Ureter (tissue), 1 donor: ENCODE results near the gene SMOC2. TPM values are rescaled to one million over a fixed set of nuclear protein-coding genes. Genes with fewer than 3 reads are reported as not detected.
A peak's percentile ranks its signal among the peaks of the same experiment; 100 is the strongest.
"Not testable (repeated sequence)": the region's sequence is repeated elsewhere in the genome, so short reads cannot be mapped to it uniquely, and the experiment has no call there.

Experiments used
- DNase-seq: peaks from one replicate; pipeline ENCODE4 v3.0.0-alpha.2; 2020; ENCODE audit warnings: low spot score
- total RNA-seq: library from RNA; stranded (reverse); gene quantifications from one replicate; pipeline ENCODE4 v1.2.4, GENCODE V29; 2023
- donor health status: DM: yes; HTN: yes; CAD: no.

The SMOC2 gene
- total RNA-seq, 1 donor from 2014 or later: 26.1 TPM

- not testable (repeated sequence) for DNase-seq
Measured at GRCh38 chr6:168573276-168573835, 132.4 kb downstream of the SMOC2 start.

GRCh38 chr6:168574075-168574698, 133.2 kb downstream of the SMOC2 start:
- no peak for DNase-seq

GRCh38 chr6:168574699-168575195, 133.8 kb downstream of the SMOC2 start:
- DNase-seq: peak; percentile 79

GRCh38 chr6:168575346-168576098, 134.5 kb downstream of the SMOC2 start:
- no peak for DNase-seq

- no peak for DNase-seq
Measured at GRCh38 chr6:168576388-168576787, 135.4 kb downstream of the SMOC2 start.

GRCh38 chr6:168577496-168577895, 136.5 kb downstream of the SMOC2 start:
- DNase-seq: no peak

- no peak for DNase-seq
Measured at GRCh38 chr6:168578036-168578435, 137.1 kb downstream of the SMOC2 start.

- no peak for DNase-seq
Measured at GRCh38 chr6:168581236-168581635, 140.3 kb downstream of the SMOC2 start.

- no peak for DNase-seq
Measured at GRCh38 chr6:168581706-168582105, 140.7 kb downstream of the SMOC2 start.

GRCh38 chr6:168582571-168582981, 141.6 kb downstream of the SMOC2 start:
- no peak for DNase-seq

GRCh38 chr6:168583126-168583525, 142.1 kb downstream of the SMOC2 start:
- DNase-seq: no peak

GRCh38 chr6:168583821-168584220, 142.8 kb downstream of the SMOC2 start:
- DNase-seq: no peak

- no peak for DNase-seq
Measured at GRCh38 chr6:168584249-168584648, 143.3 kb downstream of the SMOC2 start.

GRCh38 chr6:168584671-168585070, 143.7 kb downstream of the SMOC2 start:
- DNase-seq: no peak

GRCh38 chr6:168585441-168585840, 144.5 kb downstream of the SMOC2 start:
- no peak for DNase-seq

GRCh38 chr6:168589275-168589674, 148.3 kb downstream of the SMOC2 start:
- DNase-seq: no peak

GRCh38 chr6:168590406-168590805, 149.4 kb downstream of the SMOC2 start:
- DNase-seq: no peak

- no peak for DNase-seq
Measured at GRCh38 chr6:168596344-168596743, 155.4 kb downstream of the SMOC2 start.

GRCh38 chr6:168597471-168597875, 156.5 kb downstream of the SMOC2 start:
- DNase-seq: no peak

GRCh38 chr6:168598251-168599117, 157.5 kb downstream of the SMOC2 start:
- DNase-seq: no peak

- DNase-seq: no peak
Measured at GRCh38 chr6:168599118-168599494, 158.1 kb downstream of the SMOC2 start.

GRCh38 chr6:168599769-168600330, 158.9 kb downstream of the SMOC2 start:
- no peak for DNase-seq
